Measurements from ENCODE around the gene CDC73. TPM values are rescaled to one million over a fixed set of nuclear protein-coding genes. Genes with fewer than 3 reads are reported as not detected.

Gene CDC73
- total and polyA plus RNA-seq, 9 of the 15 experiments (the other 6 are each of a cell fraction or from before 2014, with no cell fraction given) = 19.0 to 61.7 (median 30.1) TPM

- TF ChIP-seq ZBTB40 (IDR thresholded peaks at IDR 0.05) = no peak
- no peak for TF ChIP-seq ZBTB40 (CRISPR knock-in tag; IDR thresholded peaks at IDR 0.05)
- no peak for TF ChIP-seq ZNF282 (CRISPR knock-in tag; IDR thresholded peaks at IDR 0.05)
- no peak for TF ChIP-seq AFF4 (CRISPR knock-in tag; IDR thresholded peaks at IDR 0.05)
- no peak for TF ChIP-seq FOXJ3 (CRISPR knock-in tag; IDR thresholded peaks at IDR 0.05)
- TF ChIP-seq KAT2B (IDR thresholded peaks at IDR 0.05; ENCODE audit: low read depth, low read length) = no peak
- no peak for TF ChIP-seq ELK1 (CRISPR knock-in tag; IDR thresholded peaks at IDR 0.05)
- no peak for TF ChIP-seq GTF2F1 (IDR thresholded peaks at IDR 0.05; ENCODE audit: low read depth, low read length)
- no peak for TF ChIP-seq HNRNPK (IDR thresholded peaks at IDR 0.05; ENCODE audit: low read depth, low read length, poor library complexity, severe bottlenecking)
- no peak for TF ChIP-seq ZNF121 (CRISPR knock-in tag; conservative IDR thresholded peaks at IDR 0.05)
These were observed 65.3 kb downstream of the CDC73 start (continued) for GRCh38 chr1:193187114-193187513.
